UCSD-AML1 (cell line): Measurements from ENCODE around the gene KMT2B.

Experiments used
- DNase-seq: peaks from one replicate; lab custom pipeline; 2025; ENCODE audit not compliant: unreplicated experiment; lab: John Stamatoyannopoulos, UW

KMT2B gene

GRCh38 chr19:35776102-35776788 lies 58.4 kb downstream of the KMT2B start:
- DNase-seq: no peak

- DNase-seq: no peak
Observed at GRCh38 chr19:35777086-35777841, 59.5 kb downstream of the KMT2B start.

- DNase-seq: no peak
Observed at GRCh38 chr19:35777961-35778360, 60.2 kb downstream of the KMT2B start.

- no peak for DNase-seq
Observed at GRCh38 chr19:35779033-35779432, 61.2 kb downstream of the KMT2B start.

GRCh38 chr19:35780058-35780457 lies 62.3 kb downstream of the KMT2B start:
- no peak for DNase-seq

- no peak for DNase-seq
Observed at GRCh38 chr19:35780717-35781116, 62.9 kb downstream of the KMT2B start.

- no peak for DNase-seq
Observed at GRCh38 chr19:35781650-35782049, 63.8 kb downstream of the KMT2B start.

GRCh38 chr19:35782589-35782988 lies 64.8 kb downstream of the KMT2B start:
- no peak for DNase-seq

- DNase-seq: no peak
Observed at GRCh38 chr19:35783469-35784434, 65.9 kb downstream of the KMT2B start.

GRCh38 chr19:35784503-35785338 lies 66.9 kb downstream of the KMT2B start:
- no peak for DNase-seq

- no peak for DNase-seq
Observed at GRCh38 chr19:35785339-35785627, 67.5 kb downstream of the KMT2B start.

GRCh38 chr19:35786299-35787160 lies 68.7 kb downstream of the KMT2B start:
- no peak for DNase-seq

- no peak for DNase-seq
Observed at GRCh38 chr19:35787227-35787799, 69.5 kb downstream of the KMT2B start.
